Cortex of kidney (tissue), 1 donor: ENCODE results near the gene CRHR1.
"Not testable (repeated sequence)": the region's sequence is repeated elsewhere in the genome, so short reads cannot be mapped to it uniquely, and the experiment has no call there.

Experiments used
- DNase-seq: peaks from one replicate; lab custom pipeline; 2025; lab: John Stamatoyannopoulos, UW

CRHR1 gene

DNA sequence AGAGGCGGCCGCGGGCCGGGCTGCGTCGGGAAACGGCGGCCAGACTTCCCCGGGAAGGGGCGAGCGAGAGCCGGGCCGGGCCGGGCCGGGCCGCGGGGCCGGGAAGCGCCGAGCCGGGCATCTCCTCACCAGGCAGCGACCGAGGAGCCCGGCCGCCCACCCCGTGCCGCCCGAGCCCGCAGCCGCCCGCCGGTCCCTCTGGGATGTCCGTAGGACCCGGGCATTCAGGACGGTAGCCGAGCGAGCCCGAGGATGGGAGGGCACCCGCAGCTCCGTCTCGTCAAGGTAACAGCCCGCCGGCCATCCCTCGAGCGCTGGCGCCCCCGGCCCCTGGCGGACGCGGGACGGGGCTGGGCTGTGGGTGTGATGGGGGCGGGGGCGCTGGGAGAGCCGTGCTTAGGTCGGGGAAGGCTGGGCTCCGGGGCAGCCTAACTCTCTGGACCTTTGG is at the start of gene CRHR1:
Gene CRHR1, plus strand, starts transcription at position 28 of the 448 bp plus-strand sequence. Its CDS starts 225 bp downstream, at position 253.
- DNase-seq, result no peak

DNA sequence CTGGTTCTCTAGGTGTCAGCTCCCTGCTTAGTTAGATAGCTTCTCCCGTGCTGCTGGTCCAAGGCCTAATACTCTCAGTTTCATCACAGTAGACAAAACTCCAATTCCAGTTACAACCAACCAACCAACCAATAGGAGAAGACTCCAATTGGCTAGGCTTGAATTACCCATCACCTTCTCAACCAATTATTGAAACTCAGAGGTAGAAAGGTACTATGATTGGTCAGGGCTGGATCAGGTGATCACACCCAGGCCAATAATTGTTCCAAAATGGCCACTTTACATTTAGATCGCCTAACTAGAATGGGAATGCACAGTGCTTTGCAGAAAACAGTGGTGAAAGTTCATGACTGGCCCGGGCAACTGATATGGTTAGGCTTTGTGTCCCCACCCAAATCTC is 49.5 kb upstream of the CRHR1 start:
- no peak for DNase-seq

DNA sequence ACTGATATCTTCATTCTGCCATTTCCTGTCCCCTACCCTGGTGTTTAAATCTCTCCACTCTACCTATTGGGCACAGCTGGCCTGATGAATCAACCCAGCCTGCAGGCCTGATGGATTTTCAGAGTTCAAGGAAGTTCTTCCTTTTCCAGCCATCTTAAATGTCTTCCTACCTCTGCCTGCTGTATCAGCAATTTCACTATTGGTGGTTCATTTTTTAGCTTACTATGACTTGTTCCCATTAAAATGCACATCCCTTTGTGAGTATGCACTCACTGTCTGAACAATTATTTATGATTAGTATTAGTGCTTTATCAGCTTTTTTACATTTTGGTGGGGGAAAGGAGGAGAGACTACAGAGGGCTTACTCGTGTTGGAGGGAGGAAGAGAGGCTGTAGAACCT is 48.6 kb upstream of the CRHR1 start:
- no peak for DNase-seq

DNA sequence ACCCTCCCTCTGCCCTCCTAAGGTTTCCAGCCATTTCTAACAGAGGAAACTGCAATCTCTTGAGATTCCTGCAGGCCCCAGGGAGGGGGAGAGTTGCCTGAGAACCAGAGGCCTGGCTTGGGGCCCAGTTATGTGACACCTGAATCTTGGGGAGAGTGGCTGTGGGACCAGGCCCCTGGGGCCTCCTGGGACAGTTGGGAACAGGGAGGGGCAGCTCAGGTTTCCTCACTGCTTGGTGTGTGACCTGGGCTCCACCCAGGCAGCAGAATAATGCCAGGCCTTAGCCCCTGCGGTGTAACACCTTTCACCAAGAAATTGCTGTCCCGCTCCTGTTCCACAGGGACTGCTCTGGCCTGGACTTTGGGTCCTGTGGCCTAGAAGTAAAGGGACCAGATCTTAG is 44.3 kb upstream of the CRHR1 start:
- DNase-seq, result no peak

DNA sequence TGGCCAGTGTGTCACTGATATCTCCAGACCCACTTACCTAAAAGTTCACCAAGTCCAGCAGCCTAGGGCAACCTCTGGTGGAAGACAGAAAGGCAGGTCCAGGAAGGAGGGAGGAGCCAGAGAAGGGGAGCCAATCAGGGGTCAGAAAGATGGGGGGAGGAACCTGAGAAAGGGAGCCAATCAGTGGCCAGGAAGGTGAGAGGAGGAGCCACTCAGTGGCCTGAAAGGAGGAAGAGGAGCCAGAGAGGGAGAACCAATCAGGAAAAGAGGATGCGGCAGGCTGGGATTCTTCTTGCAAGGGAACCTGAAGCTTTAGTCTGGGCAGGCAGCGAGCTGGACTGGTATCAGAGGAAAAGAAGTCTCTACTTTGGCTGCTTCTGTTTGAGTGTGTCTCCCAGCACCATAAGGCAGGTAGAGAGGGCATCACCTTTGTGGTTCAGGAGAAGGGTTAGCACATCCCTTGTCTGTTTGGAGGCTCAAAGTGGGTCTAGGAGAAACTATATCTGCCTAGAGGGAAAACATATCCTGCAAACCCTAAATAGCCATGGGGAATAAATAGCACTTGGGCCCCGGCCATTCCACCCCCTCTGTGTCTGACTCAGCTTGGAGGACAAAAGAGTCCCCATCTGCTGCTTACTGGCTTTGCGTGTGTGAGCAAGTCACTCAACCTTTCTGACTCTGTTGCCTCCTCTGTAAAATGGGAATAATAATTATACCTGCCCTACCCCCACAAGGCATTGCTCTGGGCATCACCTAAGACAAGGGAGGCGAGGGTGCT is 43.4 kb upstream of the CRHR1 start:
- no peak for DNase-seq

DNA sequence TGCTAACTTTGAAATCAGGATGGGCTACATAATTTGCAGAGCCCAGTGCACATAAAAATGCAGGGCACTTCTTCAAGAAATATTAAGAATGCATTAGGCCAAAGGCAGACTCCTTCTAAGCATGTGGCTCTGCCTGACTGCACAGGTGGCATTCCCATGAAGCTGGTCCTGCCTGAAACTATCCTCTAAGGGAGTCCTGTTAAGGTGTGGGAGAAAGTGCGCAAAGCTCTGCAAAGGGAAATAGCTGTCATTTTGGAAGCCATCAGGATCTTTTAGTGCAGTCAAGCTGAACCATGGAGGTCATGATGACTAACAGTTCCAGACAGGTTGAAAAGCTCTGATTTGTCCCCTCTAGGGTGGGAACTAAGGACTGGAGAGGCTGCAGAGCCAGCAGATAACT is 41.9 kb upstream of the CRHR1 start:
- no peak for DNase-seq

DNA sequence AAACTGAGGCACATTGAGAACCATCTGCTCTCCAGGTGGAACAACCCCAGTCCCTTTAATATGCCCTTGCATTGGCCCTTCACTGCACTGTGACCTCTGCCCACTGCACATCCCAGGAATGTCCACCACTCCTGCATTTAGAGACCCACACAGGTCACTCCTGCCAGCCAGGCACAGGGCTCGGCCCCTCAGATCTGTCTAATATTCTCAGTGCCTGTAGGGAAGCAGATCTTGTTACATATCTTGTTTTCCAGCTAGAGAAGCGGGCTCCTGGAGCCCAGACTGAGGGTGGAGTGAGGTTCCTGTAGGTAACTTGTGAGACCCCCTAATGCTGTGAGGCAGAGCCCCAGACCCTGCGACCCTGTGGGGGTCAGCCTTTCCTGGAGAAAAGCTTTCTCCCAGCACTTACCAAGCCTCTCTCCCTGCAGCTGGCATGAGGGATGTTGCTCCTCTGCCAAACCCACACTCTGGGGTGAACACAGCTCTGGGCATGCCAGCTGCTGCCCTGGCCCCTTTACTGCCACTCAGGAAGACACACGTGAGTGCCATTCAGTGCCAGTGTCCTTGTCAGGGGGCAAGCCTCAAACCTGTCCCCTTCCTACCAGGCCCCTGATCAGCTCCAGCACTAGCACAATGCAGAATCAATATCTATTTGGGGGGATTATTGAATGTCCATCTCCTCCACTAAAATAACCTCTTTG is 40.3 kb upstream of the CRHR1 start:
- DNase-seq, result no peak

DNA sequence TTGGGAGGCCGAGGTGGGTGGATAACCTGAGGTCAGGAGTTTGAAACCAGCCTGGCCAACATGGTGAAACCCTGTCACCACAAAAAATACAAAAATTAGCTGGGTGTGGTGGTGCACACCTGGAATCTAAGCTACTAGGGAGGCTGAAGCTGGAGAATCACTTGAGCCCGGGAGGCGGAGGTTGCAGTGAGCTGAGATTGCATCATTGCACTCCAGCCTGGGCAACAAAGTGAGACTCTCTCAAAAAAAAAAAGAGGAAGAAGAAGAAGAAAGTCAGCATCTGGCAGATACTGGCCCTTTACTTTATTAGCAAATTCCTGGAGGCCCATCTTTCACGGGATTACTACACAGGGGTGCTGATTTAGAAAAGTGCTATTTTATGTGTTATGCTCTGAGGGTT is 39.3 kb upstream of the CRHR1 start:
- DNase-seq, result not testable (repeated sequence)

DNA sequence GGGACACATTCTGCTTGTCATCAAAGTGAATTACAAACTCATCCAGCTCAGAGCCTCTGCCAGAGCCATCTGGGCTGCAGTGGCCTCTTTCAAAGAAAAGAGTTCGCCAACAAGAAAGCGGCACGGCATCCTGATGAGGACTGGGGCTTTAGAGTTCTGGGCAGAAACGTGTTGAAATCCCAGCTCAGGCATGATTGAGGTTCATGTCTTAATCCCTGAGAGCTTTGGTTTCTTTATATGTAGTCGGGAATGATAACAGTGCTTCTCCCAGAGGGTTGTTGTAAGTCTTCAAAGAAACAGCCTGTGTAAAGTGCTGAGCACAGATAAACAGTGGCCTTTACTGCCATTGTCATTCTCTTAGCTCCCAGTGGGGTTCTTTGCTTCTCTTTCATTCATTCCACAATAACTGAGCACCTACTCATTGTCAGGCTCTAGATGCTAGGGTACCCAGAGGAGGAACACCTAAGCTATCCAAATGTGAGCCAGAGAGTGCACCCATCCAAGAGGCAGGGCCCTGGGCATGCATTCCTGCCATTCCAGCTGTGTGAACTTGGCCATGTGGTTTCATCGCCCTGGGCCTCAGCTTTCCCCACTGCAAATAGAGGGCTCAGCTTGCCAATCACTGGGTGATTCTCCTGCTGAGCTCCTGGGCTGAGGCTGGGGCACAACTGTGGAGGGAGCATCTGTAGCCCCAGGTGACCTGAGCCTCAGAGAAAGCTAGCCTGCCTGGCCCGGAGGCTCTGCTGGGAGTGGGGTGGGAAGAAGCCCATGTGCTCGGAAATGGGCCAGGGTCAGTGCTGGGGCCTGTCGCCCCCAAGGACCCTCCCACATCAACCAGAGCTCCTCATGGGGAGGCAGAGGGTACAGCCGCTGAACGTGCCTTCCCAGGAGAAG is 38.3 kb upstream of the CRHR1 start:
- no peak for DNase-seq

DNA sequence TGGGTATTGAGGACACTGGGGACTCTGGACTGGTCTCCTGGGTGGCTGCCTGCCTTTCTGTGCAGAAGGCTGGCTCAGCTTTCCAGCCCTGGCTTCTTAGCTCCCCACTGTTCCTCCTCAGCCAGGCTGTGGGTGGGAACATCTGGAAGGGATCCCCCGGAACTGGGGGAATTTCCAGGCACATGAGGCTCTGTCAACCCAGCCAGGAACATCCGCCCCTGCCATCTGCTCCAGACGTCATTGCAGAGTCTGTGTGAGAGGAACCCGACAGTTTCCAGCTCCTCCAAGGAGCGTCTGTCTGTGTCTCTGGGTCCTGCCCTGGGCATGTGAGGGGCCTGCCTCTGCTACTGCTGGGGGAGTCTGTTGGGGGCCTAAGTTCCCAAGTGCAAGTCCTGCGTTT is 36.2 kb upstream of the CRHR1 start:
- DNase-seq, result no peak

DNA sequence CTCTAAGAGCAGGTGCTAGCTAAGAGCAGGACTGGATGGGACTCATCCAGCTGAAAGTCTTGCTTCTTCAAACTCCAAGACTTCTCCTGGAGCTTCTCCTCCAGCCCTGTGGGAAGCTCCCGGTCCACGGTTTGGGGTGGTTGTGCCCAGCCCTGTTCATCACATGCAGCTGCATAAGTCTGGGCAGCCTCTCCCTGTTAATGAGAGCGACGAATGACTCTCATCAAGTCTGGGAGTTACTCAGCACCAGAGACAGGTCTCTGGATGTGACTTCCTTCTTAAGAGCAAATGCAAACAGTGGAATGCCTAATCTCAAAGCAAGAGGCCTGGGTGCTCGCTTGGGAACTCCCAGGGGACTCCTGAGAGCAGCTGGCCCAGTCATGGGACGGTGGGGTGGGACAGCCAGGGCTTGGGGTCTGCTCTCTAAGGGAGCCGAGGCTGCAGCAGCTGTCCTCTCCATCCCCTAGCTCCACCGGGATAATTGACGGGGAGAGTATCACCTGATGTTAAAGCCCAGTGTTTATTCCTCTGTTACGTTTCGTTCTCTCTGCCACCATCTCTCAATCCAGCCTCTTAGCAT is 35.3 kb upstream of the CRHR1 start:
- no peak for DNase-seq

DNA sequence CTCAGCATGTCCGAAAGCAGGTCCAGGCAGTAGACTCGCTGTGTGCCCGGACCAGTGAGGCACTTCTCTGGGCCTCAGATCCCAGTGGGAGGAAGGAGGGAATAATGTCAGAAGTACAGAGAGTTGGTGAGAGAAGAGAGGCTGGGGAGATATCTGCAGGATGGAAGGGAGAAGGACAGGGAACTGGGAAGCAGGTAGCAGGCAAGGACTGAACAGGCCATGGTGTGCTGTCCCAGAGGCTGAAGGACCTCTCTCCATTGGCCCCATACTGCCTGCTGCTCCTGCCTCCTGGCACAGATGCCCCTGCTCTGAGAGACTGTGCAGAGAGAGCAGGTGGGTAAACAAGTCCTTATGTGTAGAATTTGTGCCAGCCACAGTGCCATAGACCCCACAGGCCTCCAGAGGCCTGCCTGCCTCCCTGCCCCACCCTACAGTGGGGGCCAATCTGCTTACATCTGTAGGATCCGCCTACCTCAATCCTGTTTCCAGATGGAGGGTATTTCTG is 34.2 kb upstream of the CRHR1 start:
- DNase-seq, result no peak

DNA sequence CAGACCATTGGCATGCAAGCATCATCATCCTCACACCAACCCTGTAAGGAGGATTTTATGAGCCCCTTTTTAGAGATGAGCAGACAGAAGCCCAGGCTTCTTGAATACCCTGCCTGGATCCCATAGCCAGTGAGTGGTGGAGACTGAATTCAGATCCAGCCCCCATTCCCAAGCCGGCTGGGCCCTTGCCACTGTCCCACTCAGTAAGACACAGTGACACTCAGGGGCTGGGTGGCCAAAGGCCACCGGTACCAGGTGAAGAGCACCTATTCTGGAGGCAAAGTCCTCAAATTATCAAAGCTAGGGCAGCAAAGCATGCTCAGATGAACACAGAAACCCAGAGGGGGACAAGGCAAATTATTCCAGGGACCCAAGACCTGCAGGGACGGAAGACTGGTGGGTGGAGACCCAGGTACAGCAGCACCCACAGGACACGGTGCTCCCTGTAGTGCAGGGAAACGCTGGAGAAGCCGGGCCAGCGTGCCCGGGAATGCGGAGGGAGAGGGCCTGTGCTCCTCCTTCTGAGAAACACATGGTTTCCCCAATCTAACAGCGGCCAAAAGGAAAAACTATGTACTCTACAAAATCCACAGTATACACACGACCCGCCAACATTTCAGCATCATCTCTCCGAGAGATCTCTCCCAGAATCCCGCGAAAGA is 33.2 kb upstream of the CRHR1 start:
- no peak for DNase-seq

DNA sequence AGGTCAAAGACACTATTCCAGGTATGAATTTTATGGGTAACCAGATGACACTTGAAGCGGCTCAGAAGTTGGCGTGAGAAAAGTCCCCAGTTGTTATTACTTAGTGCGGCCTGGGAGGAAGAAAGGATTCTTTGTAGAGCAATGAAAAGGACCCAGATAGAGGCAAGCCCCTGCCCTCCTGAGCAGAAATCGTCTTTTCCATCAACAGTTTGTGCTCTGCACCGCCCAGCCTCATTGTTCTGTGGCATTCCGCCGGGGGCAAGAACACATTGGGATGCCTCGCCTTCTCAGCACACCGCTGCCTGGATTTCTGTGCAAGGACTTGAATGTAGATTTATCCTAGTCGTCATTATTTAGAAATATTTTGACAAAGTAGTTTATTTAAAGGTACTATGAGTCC is 32.7 kb upstream of the CRHR1 start:
- no peak for DNase-seq

DNA sequence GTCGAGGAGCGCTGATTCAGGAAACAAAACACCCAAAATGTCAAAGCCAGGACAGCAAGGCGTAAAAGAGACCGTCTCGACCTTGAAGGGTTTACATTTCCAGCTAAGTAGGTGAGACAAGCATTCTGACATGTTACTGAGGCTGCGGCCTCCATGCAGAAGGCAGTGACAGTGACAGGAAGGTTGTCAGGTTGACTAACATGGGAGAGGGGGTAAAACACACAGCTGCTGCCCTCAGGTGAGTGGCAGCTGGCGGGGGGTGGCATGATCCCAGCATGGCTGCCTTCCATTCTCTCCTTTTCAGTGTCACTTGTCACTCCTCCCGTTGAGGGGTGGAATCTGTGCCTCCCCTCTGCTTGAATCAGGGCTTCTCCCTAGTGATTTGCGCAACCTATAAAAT is 31.9 kb upstream of the CRHR1 start:
- DNase-seq, result no peak

DNA sequence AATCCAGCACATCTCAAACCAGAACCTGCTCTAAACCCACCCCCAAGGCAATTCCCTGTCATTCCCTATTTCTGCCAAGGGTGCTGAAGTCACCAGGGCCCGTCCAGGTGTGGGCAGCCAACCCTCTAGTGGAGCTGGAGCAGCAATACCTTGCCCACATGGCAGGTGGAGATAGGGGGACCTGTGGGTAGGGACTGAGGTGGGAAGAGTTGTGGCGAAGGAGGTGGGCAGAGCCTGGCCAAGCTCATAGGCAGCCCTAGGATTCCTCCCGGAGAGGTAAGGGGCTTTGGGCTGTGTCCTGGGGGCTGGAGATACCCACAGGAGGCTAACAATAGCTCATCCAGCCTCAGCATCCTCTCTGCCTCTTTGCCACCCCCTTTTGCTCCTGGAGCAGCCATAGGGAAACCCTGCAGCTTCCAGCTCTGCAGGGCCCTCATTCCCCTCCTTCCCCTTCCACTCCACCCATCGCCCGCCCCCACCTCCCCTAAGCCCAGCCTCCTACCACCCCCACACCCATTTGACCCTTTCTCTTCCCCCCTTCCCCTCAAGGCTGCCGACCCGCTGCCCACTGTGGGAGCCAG is 30.4 kb upstream of the CRHR1 start:
- DNase-seq, result no peak

DNA sequence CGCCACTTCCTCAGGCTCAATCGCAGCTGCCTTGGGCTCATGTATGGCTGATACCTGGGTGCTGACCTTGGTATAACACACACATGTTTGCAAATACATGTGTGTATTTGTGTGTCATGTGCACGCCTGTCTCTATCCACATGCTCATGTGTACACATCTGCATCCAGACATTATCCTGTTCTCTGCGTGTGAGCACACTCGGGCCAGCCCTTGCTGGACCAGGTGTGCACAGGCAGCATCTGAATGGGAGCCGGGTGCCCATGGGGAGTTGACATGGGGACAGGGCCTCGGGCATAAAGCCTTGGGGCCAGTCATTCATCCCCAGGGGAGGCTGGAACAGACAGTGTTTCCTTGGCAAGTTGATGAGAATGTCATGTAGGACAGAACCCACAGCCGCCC is 29.1 kb upstream of the CRHR1 start:
- DNase-seq, result no peak

DNA sequence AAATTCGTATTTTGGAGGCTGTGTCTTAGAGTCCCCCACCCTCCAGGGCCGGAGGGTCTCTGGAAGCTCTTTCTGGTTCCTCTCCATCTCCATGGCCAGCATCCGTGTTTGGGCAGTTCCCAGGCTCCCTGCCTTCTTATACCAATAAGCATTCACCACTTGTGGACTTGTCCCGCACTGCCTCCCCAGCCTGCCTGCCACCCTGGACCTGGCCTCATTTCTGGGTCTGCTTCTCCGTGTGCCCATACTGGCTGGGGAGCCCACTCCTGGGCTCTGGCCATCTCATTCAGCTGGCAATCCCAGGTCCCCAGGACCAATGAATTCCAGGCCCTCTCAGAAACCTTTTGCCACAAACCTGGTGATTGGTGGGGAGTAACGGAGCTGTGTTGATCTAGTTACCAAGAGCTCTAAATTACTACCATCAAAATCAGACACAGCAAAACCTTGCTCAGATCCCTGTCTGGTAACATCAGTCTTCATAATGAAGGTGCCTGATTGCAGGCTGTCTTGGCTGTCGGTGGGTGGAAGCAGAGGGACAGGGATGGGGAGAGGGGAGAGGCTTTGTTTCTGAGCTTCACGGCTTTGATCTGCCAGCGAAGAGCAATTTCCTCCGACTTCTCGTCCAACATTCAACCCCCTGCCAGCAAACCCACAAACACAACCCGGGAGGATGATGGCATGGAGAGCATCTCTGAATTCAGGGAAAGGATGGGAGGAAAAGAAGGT is 27.7 kb upstream of the CRHR1 start:
- no peak for DNase-seq

DNA sequence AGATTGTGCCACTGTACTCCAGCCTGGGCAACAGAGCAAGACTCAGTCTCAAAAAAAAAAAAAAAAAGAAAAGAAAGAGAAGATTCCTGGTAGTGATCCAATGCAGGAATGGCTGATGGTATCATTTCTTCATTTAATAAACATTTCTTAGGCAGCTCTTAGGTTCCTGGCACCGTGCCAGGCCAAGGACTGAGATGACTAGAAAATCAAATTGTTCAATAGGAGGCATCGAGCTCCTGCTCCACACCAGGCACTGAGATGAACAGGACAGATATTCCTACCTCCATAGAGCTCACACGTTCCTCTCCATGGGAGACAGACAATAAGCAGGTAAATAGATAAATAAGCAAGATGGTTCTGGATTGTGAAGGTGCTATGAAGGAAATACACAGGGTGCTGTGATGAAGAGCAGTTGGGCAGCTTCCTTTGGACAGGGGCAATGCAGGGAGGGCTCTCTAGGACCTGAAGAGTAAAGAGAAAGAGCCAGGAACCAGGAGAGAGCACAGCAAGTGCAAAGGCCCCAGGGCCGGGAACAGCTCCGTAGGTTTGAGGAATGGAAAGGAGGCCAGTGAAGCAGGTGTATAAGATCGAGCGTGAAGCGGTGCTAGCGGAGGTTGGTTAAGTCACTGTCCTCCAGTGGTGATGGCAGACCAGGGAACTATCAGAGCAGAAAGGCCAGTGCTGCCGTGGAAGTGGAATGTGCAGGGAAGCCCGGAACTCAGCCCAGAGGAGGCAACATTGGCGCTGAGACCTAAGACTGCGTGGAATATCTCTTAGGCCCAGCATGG is 26.5 kb upstream of the CRHR1 start:
- DNase-seq, result no peak

DNA sequence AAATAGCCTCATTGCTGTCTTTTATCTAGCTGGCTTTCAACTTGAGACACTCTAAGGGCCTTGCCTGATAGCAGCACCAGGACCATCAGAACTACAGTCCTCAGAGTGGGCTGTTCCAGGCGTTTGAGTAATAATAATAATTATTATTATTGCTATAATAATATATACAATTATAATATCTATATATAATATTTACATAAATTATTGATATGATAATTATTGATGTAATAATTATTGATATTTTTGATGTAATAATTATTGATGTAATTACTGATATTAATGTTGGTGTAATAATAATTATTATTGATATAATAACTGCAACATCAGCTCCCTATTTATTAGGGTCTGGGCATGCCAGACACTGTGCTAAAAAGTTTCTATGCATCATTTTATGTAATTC is 25.6 kb upstream of the CRHR1 start:
- DNase-seq, result no peak
